T-helper 2 cell treated with Interferon-gamma antibody and Interleukin-4, amounts not matched to agents 100 ng/mL and 5 ng/mL, for 36 hours (primary cell): ENCODE results near the gene POLR2L. TPM values are rescaled to one million over a fixed set of nuclear protein-coding genes. Genes with fewer than 3 reads are reported as not detected.

Experiments
- intact Hi-C: fragments of 100-400 bp; cut with micrococcal nuclease; formaldehyde crosslinking; loops from one replicate; pipeline ENCODE4 v1.15.1; 2023
- total RNA-seq: library from RNA; stranded (reverse); gene quantifications from 2 replicates; pipeline ENCODE4 v1.2.3, GENCODE V29; 2022

POLR2L gene
- total RNA-seq, 1 donor from 2014 or later = 106 TPM

DNA sequence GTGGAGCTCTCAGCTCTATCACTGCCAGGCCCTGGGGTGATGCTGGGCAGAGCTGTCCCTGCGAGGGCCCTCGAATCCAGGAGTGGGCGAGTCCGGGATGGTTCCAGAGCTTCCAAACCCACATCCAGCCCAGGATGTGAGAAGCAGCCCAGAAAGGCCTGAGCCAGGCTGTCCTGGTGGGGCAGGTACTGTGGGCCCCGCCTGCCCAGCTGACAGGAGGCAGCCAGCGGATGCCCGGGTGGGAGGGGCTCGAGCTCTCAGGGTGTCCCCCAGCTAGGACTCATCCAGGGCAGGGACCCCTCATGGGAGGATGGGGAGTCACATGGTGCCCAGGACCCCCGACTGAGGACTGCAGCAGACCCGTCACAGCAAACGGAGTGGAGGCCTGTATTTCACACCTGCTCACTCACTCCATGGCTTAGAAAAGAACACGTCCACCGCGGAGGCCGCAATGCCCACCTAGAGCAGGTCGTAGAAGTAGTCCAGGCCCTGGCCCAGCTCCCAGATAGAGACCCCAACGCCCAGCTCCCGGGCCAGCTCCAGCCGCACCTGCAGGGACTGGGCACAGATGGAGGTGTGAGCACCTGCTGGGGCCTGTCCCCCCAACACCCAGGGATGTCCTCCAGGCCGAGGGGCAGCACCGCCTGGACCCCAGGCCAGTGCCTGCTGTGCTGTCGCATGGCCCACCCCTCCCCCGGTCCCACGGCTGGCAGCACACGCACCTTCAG, 27.2 kb upstream of the POLR2L start:
- intact Hi-C loops = no loop called here

GRCh38 chr11:868802-869201, 26.5 kb upstream of the POLR2L start:
- intact Hi-C loops = no loop called here

GRCh38 chr11:868394-868793, 26.1 kb upstream of the POLR2L start:
- intact Hi-C loops = no loop called here

- intact Hi-C loops = no loop called here
Observed at GRCh38 chr11:867856-868358, 25.6 kb upstream of the POLR2L start.

- intact Hi-C loops = no loop called here
Observed at GRCh38 chr11:866481-866880, 24.2 kb upstream of the POLR2L start.

GRCh38 chr11:865462-866430, 23.4 kb upstream of the POLR2L start:
- intact Hi-C loops = no loop called here

DNA sequence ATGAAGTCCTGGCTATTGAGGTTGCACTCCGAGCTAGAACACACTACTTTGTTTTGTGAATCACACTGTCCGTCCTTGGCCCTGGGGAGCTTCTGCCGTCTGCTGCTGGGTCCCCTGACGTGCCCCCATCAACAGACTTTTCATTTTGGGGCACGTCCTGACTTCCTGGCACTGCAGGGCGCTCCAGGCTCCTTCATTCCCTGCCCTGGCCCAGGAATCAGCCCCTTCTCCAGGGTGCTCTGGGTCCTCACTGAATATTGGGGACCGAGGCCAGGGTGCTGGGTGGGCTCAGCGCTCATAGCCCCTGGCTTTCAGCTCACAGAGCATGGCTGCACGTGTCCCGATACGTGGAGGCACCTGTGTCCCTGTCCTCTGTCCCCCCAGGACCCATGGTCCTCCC, 22.6 kb upstream of the POLR2L start:
- intact Hi-C loops = no loop called here

DNA sequence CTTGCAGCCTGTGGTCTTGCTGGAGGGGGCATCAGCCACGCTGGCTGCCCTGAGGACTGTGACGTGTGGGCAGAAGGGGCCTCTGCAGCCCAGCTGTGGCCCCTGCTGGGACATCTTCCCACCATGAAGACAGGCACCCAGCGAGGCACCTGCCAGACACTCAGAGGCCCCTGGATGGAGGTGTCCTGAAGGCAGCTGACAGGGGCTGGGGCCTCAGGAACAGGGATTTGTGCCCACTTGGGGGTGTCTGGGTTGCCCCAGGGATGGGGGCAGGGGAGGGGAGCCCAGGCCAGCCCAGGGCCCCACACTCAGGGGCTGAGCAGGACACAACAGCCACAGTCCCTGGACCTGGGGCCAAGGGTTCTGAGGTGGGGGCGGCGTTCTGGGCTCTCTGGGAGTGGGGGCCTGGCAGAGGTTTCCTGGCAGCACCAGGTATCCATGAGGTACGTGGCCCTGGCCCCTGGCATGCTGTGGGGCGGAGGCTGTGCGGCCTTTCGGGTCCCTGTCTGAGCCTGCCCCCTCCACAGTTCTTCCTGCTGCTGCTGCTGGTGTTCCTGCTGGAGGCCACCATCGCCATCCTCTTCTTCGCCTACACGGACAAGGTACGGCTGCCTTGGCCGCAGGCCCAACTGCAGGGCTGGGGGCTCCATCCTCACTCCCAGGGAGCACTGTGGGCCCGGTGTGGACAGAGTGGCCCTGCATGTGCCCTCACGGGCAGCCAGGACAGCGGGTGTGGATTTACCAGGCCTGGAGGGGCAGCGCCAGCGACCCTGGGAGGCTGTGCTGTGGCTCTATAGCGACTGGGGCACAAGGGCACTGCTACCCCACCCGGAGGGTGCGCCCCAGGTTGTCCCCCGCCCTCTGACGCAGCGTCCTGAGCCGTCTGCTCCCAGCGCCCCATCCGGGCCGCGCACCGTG, 21.8 kb upstream of the POLR2L start:
- intact Hi-C loops = no loop called here

- intact Hi-C loops = no loop called here
Observed at GRCh38 chr11:863023-863909, 20.9 kb upstream of the POLR2L start.

- intact Hi-C loops = no loop called here
Observed at GRCh38 chr11:862696-863022, 20.3 kb upstream of the POLR2L start.

DNA sequence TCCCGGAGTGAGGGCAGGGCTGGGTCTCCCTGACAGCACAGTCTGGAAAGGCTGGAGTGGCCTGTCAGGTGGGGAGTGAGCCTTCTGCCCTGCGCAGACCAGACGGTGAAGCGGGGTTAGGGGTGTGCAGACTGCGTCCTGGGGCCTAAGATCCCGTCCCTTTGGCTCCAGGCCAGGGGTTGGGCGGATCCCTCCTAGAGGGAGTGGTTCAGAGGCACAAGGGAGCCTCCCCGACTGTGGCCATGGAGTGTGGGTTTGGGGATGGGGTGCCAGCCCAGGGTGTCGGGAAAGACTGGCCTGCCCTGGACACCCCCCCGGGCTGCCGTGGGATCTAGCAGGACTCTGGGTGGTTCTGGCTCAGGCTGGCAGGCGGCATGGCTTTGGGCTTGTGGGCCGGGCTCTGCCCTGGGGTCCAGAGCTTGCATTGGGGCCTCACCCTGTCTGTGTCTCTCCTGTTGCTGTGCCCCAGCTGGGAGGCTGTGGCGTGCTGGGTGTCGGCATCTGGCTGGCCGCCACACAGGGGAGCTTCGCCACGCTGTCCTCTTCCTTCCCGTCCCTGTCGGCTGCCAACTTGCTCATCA, 19.8 kb upstream of the POLR2L start:
- intact Hi-C loops = no loop called here

GRCh38 chr11:861105-861479, 18.8 kb upstream of the POLR2L start:
- intact Hi-C loops = no loop called here

DNA sequence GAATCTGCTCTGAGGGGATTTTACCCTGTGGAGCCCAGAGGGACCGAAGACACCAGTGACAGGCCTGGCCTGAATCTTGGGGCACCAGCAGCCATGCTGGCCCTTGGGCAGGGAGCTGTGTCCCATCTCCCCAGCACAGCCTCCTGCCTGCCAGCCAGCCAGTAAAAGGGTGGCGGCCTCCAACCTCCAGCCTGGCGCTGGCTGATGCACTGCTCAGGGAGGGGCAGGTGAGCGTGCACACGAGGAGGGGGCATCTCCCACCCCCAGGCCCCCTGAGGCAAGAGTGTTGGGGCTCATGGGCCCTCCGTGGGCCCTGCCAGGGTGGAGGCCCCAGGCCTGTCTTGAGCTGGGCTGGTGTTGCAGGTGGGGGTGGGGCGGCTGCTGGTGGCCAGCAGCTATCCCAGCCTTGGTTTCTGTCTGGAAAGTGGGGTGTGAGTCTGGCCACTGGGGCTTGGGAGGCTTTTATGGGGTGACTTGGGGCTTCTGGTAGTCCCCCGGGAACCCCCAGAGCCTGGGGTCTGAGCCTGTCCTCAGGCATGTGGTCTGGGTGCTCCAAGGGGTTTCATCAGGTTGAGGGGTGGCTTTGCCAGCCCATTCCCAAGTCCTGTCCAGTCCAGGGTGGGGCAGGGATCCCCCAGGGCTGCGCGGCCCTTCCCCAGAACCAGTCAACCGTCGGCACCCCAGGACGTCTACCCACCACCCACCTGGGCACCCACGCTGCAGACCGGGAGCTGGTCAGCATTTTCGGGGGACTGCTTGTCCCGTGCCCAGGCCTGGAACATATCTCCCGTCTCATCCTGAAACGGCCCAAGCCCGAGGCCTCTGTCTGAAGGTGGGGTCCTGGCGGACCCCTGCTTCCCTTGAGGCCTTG, 18.1 kb upstream of the POLR2L start:
- intact Hi-C loops = no loop called here

DNA sequence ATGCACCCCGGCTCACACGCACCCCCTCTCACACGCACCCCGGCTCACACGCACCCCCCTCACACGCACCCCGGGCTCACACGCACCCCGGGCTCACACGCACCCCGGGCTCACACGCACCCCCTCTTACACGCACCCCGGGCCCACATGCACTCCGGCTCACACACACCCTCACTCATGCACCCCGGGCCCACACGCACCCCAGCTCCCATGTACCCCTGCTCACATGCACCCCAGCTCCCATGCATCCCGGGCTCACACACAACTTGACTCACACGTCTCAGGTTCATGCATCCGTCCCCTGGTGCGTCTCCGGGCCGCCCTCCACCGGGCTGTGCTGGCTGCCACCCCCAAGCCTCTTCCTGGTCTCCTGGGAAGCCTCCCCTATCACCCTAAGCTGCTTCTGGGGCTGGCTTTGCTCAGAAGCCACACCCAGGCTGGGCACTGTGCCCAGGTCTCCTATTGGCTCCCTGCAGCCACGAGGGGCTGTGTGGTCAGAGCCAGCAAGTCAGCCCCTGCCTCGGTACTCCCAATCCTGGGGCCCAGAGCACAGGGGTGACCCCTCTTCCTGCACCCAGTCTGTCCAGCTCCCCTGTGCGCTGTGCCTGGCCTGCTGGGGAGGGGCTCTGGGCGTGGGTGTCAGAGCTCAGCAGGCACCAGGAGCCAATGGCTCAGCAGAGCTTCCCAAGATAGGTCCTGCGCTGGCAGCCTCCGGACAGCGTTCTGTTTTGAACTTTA, 17.2 kb upstream of the POLR2L start:
- intact Hi-C loops = no loop called here

GRCh38 chr11:858762-859339, 16.5 kb upstream of the POLR2L start:
- intact Hi-C loops = no loop called here

GRCh38 chr11:858053-858761, 15.9 kb upstream of the POLR2L start:
- intact Hi-C loops = no loop called here

GRCh38 chr11:856397-856796, 14.1 kb upstream of the POLR2L start:
- intact Hi-C loops = no loop called here
